Islet precursor cell (in vitro differentiated cells): Measurements from ENCODE around the gene ATF6B.
A peak's percentile ranks its signal among the peaks of the same experiment; 100 is the strongest.

Source experiments
- DNase-seq: peaks from one replicate; pipeline ENCODE4 v3.0.0-alpha.2; 2018

The ATF6B gene

DNA sequence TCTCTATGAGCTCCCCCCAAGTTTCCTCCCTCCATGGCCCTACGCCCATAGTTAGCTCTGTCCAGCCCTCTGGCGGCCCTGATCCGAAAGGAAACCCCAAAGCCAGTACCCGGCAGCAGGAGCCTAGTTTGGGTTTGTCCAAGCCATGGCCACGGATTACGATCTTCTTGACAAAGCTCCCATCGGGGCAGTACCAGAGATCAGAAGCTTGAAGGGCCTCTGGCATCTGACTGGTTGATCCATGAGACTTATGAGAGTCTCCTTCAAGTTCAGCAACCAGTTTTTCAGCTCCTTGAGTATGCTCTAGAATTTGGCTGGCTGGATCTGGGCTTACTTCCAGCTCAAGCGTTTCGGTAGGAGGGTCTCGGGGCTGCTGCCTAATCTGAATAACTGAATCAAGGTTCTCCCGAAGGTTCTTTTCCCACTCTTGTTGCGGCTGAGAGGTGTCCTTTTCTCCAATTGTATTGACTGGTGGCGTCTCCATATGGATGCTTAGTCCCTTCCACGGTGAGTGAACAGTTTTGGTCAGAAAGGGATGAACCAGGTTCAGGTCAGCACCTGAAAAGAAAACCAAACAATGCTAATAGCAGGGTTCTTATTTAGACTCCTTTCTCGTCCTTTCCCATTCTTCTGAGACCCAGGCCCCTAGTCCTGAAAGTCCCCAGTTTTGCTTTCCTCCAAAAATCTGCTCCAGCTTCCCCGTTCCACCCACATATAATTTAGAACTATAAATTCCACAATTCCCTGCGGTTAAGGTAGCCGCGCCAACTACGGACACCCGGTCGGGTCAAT lies 1.4 kb upstream of the ATF6B start:
- DNase-seq: no peak

DNA sequence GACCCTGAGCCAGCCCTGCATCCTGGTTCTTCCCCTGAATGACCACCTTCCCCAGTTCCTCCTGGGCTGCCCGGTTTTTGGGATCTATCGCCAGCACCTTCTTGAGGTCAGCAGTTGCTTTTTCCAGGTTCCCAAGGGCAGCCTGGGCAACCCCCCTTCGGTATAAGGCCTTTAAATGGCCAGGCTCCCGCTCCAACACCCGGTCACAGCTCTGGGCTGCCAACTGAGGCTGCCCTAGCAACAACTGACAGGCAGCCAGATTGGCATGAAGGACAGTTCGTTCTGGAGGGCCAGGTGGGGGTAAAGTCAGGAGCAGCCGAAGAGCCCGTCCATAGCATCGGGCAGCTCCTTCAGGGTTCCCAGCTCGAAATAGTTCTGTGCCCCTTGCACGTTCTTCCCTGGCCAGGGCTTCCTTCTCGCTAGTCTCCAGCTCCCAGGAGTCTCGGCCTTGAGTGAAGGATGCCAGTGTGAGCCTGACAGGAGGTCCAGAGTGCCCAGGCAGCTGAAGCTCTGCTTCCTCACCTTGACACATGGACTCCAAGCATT lies 778 bp upstream of the ATF6B start:
- peak; percentile 50 for DNase-seq

DNA sequence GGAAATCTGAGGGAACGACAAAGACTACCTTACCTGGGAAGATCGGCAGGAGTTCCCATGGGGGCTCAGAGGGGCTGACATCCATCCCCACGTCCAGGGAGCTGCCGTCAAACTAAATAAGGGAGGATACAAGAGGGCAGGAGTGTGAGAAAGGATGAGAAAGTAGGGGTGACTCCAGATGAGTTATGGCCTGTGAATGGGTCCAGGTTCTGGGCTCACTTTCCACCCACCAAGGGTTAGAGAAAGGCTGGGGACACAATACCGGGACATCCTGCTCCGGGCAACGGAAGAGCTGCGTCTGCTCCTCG lies 683 bp downstream of the ATF6B start:
- DNase-seq: no peak

DNA sequence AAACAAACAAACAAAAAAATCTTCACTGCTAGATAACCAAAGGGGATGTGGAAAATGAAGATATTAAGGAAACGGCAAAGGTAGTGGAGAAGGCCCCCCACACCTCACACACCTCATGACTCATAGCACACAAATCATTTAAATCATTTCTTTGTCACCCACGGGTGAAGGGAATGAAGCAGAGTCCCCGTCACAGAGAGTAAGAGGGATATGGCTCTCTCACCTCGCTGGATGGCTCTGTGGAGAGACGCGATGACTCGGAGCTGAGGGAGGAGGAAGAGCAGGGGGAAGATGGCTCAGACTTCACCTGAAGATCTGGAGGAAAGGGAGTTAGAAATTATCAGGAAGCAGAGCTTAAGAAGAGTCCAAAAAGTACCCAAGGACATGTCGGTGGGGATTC lies 1.2 kb downstream of the ATF6B start:
- DNase-seq: no peak

DNA sequence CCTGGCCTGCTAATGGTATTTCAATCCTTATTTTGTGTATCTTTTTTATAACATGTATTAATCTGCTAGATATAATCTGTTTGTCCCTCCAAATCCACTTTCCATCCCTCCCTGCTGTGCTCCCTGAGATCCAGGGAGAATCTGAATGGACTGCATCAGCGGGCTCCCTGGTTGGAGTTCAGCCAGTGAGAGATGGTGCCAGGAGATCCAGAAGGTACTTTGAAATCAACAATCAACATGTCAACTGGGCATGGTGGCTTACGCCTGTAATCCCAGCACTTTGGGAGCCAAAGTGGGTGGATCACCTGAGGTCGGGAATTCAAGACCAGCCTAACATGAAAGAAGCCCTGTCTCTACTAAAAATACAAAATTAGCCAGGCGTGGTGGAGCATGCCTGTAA lies 4.4 kb downstream of the ATF6B start:
- DNase-seq: no peak

DNA sequence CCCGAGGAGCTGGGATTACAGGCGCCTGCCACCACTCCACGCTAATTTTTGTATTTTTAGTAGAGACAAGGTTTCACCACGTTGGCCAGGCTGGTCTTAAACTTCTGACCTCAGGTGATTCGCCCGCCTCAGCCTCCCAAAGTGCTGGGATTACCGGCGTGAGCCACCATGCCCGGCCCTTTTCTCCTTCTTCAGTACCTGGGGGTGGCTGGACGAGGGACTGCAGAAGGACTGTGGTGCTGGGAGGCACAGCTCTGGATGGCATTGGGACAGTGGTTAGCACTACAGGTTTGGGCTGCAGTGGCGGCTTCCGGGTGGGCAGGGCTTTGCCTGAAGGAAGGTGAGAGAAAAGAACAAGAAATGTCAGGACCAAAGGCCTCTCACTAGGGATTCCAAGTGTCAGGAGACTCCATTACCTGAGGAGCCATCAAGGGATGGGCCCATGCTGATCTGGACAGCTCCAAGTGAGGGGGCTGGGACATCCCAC lies 7.4 kb downstream of the ATF6B start:
- DNase-seq: no peak

DNA sequence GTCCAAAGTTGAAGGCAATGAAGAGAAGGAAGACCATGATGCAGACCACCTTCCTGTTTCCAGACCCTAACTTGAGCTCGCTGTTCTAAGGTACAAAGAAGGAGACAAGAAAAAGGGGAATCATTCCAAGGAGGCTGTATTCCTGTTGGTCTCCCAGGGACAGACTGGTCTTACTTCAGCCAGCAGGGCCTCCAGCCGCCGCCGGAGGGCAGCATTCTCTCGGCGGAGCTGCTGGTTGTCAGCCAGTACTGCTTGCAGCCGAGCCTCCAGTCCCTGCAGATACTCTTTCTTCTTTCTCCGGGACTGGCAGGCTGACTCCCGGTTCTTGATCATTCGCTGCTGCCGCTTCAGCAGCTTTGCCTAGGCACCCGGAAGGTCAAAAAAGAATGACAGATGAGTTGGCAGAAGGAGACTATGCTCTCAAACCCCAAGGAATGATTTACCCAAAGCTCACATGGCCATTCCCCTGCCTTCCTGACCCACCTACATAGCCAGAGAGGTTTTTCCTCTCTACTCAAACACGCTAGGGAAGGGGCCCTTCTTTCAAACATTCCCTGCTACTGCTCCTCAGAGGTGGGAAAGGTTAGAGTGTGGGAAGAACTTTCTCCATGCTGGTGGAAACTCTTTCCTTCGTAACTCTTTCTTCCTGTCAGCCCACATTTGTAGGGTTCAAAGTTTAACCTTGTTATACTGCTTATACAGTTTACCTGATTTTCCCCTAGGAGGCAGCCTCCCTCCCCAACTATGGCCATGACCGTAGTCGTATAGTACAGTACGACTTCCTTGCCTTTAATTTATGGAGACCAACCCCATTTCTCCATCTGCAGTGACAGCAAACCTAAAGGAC lies 9.0 kb downstream of the ATF6B start:
- DNase-seq: peak; percentile 95

DNA sequence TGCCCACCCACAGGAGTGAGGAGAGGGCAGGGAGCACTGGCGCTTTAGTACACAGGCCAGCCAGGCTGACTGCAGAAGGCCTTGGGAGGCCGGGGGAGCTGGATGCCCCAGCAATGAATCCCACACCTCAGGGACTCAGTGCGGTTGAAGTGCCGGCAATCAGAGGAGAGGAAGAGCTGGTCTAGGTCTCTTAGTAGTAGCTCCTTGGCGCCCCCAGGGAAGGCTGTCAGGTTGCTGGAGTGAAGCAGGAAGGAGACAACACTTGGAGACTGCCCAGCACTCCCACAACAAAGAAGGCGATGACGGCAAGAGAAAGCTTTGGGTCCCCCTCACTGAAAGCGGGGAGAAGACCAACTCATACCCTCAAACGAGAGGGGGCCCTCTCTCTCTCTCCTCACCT lies 10.6 kb downstream of the ATF6B start:
- no peak for DNase-seq

DNA sequence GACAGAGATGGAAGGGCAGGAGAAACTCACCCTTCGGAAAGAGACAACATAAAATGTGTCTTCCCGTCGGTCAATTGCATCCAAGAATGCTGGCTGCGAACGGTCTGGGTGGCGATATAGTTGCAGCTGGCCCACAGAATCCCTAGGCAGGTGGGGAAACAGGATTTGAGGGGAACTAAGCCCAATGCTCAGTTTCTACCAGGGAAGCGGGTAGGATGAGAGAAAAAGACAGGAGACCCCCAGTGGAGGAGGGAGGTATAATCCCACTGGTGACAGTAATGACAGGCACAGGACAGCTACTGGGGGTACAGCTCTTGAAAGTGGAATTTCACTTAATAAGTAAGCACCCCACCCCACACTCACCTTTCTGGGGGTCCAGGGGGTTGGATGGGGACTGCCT lies 11.4 kb downstream of the ATF6B start:
- DNase-seq: no peak

DNA sequence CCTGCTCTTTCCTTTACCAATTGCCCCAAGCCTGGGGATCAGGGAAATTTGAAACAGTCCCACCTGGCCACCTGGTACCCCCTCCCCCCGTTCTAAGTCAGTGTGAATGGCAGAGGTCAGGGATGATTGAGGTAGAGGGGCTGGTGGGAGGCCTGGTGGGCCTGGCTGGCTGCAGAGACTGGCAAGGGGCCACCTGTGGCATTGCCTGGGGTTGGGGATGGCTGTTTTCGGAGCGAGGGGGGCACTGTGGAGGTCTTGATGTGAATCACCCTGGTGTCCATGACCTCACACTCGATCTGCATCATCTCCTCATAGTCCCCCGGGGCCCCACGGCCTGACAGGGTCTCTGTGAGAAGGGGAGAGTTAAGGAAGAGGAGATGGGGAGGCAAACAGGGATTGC lies 12.4 kb downstream of the ATF6B start:
- DNase-seq: no peak

DNA sequence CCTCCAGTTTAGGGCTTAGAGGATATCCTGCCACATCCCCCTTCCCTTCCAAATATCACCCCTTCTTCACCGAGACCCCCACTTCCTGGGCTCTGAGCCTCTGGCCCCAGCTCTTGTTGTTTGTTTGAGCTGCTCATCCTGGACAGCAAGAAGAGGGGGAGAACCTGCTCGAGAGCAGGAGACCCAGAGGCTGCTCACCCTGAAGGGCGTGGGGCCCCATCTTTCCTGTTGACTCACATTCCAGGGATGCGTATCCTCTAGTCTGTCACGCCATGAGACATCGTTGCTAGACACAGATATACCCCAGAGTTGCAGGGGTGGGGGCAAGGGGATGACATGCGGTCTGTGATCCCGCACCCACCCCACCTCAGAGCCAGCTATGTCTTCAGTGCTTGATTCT lies 13.2 kb downstream of the ATF6B start:
- no peak for DNase-seq

DNA sequence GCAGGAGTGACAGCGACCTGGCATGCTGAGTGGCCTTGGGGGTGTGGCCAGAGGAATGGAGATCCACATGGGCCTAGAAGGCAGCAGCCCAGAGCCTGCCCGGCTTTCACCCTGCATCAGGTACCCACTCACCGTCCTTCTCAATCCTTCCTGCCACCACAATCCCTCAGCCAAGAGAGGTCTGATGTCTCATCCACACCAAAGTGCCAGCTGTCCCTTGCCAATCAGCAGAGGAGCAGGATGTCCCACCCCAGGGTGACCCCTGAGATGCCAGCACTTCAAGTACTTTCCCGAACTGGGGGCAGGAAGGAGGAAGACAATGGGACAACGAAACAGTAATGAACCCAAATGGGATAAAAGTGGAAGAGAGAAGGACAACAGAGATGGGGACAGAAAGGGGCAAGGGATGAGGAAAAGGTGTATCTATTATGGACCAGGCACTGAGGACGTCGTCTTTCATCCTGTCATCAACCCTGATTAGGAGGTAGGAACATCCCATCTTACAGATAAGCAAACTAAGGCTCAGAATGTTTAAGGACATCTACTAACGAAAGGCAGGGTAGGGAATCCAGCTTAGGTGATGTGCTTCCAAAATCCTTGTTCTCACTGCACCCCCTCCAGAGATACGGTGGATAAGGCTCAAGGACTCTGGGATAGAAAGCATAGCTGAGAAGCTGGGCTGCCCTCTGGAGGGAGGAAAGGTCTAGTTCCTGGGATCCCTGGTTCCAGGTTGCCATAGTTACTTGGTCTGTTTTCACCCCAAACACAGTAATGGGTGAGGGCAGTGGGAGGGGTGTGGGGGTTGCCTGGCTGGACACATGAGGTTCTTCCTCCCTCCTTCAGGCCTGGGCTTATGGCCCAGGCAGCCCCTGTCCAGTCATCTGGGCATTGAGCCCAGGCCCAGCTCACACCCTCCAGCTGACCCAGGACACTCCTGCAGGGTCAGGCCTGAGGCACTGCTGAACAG lies 14.4 kb downstream of the ATF6B start:
- peak; percentile 73 for DNase-seq

DNA sequence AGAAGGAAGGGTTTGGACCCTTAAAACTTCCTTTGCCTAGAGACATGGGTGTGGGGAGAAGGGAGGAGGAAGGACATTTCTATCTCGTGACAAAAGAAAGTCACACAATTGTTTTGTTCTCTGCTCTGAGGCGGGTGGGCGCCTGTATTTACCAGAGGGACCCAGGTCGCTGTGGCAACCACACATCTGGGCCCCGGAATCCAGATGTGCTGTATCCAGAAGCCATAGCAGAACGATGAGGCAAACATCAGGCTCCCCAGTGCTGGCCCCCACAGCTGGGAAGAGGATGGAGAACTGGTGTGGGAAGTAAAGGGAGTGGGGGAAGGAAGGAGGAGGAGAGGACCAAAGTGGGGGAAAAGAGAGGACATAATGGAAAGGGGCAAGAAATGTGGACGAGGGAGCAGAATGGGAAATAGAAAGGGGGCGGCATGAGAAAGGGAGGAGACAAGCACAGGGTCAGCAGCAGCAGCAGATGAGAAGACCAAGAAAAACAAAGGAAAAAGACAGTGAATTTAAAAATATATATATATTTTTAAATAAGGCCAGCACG lies 15.5 kb downstream of the ATF6B start:
- no peak for DNase-seq

DNA sequence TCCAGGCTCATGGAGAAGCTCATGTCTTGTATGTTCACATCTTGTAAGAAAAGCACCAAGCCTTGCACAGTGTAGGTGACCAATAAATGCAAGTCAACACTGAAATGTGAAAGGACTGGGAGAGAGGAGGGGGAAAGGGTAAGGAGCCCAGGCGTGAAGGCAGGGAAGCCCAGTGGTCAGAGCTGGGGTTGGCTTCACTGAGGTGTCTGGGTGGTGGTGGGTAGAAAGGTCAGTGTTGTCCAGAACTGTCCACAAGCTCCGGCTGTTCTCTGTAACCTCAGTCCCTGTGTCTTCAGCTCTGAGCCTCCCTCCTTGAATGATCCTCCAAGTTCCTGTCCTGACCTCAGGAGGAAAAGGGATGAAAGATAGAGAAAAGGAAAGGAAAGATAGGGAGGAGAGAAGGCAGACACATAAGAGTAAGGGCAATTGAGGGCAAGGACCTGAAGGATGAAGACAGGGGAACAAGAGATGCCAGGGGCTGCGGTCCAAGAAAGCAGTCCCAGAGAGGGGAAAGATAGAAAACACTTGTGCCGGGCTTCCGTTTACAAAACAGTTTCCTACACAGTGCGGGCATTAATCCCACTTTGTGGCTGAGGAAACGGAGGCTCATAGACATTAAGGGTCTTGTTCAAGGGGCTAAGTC lies 16.5 kb downstream of the ATF6B start:
- DNase-seq: no peak

DNA sequence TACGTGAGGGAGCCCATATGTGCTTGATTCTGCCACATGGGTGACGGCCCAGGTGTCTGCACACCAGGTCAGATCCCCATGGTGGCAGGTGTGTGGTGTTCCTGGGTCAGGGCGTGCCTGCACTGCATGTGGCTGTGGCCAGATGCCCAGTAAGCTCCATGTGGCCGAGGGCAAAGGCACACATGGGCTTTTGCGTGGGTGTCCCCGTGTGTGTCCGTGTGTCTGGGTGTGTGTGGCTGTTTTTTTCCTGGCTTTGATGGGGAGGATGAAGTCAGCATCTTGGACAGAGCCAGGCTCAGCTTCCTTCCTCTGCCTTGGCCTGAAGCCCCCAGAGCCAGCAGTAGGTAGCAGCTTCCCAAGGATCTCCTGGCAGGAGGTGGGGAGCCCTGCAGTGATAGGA lies 17.4 kb downstream of the ATF6B start:
- DNase-seq: no peak

DNA sequence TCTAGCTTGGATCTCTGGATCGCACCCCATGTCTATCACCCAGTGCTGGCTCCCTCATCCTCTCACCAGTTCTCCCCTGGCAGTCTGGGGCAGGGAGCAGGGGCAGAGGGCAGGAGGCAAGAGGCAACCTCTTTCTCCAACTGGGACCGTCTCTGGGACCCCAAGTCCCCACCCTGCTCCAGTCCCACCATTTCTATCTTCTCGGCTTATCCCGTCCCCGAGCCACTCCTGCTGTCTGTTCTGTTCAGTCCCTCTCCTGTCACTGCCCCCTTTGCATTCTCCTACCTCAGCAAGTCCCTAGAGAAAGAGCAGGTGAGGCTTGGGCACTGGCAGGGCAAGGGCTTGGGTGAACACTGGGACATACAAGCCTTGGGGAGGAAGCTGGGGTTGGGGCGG lies 18.3 kb downstream of the ATF6B start:
- no peak for DNase-seq

DNA sequence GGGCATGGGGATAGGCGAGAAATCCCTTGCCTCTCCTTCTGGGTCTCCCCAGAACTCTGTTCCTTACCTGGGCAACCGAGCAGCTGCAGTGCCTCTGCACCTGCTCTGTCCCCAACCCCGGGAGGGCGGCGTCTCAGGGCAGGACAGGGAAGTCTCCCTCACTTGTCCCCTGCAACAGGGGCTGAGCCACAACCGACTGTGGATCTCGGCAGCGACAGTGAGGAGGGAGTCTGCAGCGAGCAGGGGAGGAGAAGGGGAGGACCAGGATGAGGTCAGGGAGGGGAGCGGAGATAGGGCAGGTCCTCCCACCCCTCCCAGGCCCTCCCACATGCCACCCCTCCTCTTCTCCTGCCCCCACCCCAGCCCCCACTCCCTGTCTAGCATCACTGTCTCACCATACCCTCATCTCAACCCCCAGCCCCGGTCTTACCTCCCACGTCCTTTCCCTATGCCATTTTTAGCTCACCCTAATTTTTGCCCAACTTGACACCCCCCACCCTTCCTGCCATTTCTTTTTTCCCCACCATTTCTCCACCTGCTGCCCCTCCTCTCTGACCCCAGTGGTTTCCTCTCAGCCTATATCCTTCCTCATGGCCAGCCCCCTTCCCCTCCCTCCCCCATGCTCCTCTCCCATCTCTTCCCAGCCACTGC lies 18.8 kb downstream of the ATF6B start, which contains the start of gene TNXB:
Gene TNXB, minus strand, starts transcription at position 225 of the 651 bp plus-strand sequence. CDS start 11,140 bp downstream, outside the sequence.
- no peak for DNase-seq

DNA sequence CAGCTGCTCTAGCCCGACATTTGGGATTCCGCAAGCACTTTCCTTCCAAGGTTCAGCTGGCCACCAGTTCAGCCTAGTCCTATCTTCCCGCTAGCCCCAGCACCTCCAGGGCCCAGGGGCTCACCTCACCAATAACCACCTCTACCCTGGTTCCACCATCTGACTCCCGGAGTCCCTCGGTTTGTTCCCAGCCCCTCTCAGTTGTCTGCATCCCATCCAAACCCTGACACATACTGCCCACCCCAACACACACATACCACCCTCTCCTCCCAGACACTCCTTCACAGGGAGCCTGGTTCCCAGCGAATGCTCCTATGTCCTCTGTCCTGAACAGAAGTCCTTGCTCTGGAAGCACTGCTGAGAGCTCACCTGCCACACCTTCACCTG lies 19.3 kb downstream of the ATF6B start:
- no peak for DNase-seq

DNA sequence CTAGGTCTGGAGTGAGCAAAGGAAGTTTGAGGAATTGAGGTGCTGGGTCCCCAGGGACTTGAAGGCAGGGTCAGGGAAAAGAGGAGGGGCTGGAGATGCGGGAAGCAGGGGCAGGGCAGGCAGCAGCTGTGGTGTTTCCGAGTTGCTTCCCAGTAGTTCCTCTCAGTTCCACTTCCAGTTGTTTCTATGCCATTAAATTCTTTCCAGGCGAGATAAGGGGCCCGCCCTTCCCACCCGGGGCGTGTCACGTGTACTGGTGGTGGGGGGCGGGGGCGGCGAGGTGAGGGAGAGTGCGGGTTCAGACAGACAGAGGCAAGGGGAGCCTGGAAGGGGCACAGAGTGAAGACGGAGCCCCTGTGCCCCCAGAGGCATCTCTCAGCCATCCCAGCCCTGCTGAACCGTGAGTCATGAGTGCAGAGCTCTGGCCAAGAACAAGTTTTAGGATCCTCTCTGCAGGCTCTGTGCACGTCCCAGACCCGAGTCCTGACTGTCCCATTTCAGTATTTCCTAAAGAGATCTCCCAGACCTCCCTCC lies 19.9 kb downstream of the ATF6B start:
- no peak for DNase-seq

DNA sequence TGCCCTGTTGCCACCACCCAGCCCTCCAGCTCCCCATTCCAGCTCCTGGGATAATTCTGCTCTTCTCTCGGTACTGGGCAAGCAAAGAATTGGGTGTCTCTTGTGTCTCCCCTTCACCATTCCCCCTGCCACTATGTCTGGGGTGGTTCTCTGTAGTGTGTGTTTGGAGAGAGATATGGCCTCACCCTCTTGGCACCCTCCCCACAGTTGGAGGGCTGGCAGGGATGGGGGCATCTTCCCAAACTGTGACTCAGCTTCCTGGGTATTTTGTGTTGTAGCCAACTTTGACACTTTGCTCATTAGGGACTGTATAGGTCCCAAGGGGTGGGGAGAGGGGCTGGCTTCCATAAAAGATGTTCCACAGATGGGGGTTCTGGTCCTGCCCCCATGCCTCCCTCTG lies 20.6 kb downstream of the ATF6B start:
- DNase-seq: no peak

DNA sequence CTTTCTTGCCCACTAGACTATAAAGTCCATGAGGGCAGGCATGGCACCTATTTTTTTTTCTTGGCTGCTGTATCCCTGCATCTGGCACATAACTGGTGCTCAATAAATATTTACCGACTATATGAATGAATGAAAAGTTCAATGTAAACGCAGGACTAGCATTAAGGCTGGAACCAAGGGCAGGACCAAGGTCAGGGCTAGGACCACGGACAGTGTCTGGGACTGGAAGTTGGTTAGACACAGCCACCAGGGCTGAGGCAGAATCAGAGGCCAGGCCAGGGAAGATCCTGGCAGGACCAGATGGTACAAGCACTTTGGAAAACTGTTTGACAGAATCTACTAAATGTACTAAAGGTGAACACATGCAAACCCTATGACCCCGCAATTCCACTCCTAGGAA lies 22.6 kb downstream of the ATF6B start:
- no peak for DNase-seq
